ENCODE results near the gene GAPVD1.

DNA sequence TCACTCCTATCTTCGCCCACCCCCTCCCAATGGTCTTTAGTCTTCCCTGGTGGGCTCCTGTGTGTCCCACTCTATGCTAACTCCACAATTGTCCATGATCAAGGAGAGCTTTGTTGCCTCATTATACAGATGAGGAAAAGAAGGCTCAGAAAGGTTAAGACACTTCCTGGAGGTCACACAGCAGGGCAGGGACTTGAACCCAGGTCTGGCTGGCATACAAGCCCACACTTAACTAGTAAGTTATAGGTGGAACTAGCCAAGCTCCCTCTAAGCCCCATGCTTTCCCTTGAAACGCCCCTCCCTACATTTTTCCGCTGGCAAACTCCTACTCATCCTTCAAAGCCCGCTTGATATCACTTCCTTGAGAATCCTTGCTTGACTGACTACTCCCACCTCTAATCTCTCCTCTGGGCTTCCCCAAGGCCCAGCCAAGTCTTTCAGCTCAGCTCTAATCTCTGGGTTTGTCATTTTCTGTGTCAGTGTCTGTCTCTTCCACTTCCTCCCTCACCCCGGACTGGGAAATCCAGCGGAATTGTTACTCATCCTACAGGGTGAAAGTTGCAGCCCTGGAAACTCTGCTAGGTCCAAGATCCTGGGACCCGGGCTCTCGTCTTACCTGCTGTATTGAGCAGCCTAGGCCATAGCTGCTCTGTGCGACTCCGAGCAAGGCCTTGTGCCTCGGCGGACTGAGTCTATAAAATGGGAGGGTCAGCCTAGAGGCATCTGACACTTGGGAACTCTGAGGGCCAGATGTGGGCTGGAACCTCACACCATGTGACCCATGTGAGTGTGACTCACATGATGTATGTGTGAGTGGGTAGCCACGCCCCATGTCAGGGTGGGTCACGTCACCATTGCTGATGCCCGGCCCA, 144.5 kb downstream of the GAPVD1 start:
- TF ChIP-seq, protein P1, sequence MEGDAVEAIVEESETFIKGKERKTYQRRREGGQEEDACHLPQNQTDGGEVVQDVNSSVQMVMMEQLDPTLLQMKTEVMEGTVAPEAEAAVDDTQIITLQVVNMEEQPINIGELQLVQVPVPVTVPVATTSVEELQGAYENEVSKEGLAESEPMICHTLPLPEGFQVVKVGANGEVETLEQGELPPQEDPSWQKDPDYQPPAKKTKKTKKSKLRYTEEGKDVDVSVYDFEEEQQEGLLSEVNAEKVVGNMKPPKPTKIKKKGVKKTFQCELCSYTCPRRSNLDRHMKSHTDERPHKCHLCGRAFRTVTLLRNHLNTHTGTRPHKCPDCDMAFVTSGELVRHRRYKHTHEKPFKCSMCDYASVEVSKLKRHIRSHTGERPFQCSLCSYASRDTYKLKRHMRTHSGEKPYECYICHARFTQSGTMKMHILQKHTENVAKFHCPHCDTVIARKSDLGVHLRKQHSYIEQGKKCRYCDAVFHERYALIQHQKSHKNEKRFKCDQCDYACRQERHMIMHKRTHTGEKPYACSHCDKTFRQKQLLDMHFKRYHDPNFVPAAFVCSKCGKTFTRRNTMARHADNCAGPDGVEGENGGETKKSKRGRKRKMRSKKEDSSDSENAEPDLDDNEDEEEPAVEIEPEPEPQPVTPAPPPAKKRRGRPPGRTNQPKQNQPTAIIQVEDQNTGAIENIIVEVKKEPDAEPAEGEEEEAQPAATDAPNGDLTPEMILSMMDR (IDR thresholded peaks at IDR 0.05) = no peak
- TF ChIP-seq EP300 (IDR thresholded peaks at IDR 0.05) (no peak), POLR2A (IDR thresholded peaks at IDR 0.05) (no peak)
